GM12873 (cell line): ENCODE measurements around the gene PABPN1L.

Experiments
- TF ChIP-seq, protein P1 (sequence below): IDR thresholded peaks from 2 replicates; pipeline ENCODE4 v1.5.1; 2012; ENCODE audit warnings: low read depth, mild to moderate bottlenecking, moderate library complexity, low read length, control low read depth; ENCODE audit not compliant: insufficient read depth; ENCODE audit errors: missing control alignments

Gene PABPN1L

DNA sequence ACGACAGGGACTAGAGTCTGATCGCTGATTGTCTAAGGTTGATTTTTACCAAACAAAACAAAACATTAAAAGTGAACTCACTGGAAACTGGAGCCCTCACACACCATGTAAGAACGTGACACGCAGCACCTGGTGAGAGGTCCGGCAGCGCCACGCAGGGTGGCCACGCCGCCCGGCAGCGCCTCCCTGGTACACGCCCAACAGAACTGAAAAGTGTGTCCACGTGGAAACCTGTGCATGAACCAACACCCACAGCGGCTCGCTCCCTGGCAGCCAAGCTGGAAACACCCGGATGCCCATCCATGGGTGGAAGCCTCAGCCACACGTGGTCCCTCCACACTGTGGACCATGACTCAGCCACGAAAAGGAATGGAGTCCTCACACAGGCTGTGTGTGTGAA, 18.8 kb downstream of the PABPN1L start:
- TF ChIP-seq, protein P1, sequence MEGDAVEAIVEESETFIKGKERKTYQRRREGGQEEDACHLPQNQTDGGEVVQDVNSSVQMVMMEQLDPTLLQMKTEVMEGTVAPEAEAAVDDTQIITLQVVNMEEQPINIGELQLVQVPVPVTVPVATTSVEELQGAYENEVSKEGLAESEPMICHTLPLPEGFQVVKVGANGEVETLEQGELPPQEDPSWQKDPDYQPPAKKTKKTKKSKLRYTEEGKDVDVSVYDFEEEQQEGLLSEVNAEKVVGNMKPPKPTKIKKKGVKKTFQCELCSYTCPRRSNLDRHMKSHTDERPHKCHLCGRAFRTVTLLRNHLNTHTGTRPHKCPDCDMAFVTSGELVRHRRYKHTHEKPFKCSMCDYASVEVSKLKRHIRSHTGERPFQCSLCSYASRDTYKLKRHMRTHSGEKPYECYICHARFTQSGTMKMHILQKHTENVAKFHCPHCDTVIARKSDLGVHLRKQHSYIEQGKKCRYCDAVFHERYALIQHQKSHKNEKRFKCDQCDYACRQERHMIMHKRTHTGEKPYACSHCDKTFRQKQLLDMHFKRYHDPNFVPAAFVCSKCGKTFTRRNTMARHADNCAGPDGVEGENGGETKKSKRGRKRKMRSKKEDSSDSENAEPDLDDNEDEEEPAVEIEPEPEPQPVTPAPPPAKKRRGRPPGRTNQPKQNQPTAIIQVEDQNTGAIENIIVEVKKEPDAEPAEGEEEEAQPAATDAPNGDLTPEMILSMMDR, result no peak

DNA sequence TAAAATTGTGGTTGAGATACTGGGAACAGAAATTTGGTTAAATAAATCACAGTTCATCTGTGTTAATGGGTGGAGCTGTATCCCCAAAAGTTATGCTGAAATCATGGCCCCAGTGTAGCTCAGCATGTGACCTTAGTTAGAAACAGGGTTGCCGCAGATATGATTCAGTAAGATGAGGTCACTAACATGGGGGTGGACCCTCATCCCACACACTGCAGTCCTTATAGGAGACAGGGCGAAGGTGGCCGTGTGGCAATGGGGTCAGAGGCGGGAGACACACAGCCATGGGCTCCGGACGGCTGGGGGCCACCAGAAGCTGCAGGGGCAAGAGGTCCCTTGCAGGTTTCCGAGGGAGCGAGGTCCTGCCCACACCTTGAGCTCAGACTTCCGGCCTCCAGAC, 20.4 kb downstream of the PABPN1L start:
- TF ChIP-seq, protein P1, result no peak

DNA sequence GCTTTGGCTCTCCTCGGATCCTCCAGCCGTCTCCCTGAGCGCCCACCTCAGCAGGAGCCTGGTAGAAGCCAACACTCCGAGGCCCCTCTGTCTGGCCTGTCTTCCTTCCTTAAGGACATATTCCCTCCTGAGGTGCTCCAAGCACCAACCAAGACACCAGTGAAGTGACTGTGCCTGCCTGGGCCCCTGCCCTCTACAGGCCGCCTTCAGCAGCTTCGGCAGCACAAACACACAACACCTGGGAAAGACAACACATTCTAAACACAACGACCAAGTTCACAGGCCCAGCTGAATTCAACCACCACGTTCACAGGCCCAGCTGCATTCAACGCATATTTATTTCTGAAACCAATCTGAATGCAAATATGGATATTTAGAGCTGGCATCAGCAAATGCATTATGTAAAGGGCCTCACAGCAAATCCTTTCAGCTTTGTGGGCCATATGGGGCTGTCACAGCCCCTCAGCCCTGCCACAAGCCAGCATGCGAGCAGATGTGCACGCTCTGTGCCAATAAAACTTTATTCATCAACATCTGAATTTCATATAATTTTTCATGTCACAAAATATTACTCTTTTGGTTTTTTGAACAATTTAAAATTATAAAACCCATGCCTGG, 21.9 kb downstream of the PABPN1L start:
- TF ChIP-seq, protein P1, result peak; percentile 17

DNA sequence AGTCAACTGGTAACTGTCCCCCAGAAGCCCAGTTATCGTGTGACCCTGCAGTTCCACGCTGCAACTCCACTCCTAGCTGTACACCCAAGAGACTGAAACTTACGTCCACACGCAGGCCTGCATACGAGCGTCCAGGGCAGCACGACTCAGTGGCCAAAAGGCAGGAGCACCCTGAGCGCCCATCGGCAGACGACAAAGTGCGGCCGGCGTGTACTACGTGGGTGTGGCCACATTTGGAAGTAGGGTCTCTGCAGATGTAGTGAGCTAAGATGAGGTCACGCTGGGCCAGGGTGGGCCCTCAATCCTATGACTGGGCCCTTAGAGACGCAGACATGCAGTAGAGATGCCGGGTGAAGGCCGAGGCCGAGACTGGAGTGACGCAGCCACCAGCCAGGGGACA, 23.2 kb downstream of the PABPN1L start:
- TF ChIP-seq, protein P1, result no peak

DNA sequence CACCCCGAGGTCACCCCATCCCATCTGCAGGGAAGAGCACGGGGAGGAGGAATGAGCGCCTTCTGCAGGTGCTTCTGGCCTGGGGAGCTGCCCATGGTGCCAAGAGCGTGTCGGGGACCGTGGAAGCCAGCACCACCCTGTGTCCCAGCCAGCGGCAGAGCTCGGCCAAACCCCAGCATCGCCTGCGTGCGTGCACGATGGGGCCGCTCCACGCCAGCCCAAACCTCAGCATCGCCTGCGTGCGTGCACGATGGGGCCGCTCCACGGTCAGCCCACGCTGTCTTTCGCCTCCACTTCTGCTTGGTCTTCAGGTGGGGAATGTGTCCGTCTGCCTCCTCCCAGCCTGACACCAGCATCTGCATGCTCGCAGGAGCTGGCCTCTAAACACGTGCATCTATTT, 23.7 kb downstream of the PABPN1L start:
- TF ChIP-seq, protein P1, result no peak

DNA sequence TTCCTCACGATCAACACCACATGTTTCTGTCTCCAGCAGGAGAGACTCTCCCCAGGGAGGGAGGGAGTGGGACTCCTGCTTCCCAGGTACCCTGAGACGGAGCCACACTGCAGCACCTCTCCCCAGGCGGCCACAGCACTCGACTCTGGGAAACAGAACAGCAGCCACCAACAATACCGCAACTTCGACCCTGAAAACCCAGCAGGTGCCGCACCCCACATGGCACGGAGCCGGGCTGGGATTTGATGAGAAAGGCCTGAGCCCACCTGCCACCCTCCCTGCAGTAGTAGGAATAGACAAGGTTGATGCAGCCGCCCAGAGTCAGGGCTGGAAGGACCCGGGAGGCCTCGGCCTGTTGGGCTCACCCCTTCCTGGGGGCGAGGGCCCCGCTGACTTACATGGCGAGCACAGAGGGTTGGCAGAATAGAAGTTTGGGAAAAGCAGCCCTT, 24.1 kb downstream of the PABPN1L start:
- TF ChIP-seq, protein P1, result no peak

DNA sequence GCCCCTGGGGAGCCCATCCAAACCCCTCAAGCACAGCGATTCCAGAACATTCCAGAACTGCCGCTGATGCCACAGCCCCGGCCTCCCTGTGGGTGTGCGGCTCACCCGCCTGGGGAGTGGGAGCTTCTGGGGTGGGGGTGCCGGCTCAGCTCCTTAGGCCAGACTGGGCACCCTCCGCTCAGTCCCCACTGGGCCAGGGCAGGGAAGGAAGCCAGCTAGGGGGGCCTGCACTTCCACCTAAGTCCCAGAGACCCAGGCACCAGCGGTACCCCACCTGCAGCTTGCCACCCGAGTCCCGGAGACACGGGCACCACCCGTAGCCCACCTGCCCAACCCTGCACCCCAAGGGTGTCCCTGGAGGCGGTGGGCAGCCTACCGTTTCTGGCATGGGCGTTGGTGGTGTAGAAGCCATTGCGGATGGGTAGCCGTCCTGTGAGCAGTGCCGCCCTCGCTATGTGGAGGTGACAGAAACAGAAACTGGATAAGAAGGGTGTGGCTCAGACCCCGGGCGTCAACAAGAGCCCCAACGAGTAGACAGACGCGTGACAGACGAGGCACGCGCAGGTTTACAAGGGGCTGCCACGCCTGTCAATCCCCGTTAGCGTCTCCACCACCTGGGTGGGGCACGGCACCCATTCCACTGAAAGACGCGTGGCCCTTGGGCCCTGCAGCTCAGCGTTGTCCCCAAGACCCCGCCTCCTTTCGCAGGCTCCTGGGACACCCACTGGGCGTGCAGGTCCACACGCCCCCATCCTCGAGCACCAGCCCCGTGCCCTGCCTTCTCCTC, 24.7 kb downstream of the PABPN1L start:
- TF ChIP-seq, protein P1, result no peak
